ENCODE data around the gene SLC25A45. TPM values are rescaled to one million over a fixed set of nuclear protein-coding genes. Genes with fewer than 3 reads are reported as not detected.
"Not testable (repeated sequence)": the region's sequence is repeated elsewhere in the genome, so short reads cannot be mapped to it uniquely, and the experiment has no call there.

The SLC25A45 gene
- total RNA-seq, 2 experiments from 2014 or later, result 19.4 to 19.8 TPM

- DNase-seq, result no peak
- CTCF ChIA-PET, result interaction anchor here (0.6 to 10.5 kb wide), 9 partner anchors 13 to 224 kb away, joined by 3 to 172 read pairs (median 3); partner anchors contain the start of gene CDC42EP2
- POLR2A ChIA-PET, result interaction anchor here (0.8 to 4.7 kb wide), 14 partner anchors 9 to 251 kb away, joined by 3 to 35 read pairs (median 5); partner anchors contain the start of genes CDCA5, FAU, FRMD8 and MALAT1
- H3K9me3 Mint-ChIP-seq, result no peaks in the 10 kb centered on the region
- peak overlapping the region; percentile 80 for H3K27ac Mint-ChIP-seq
- H3K27me3 Mint-ChIP-seq, result no peaks in the 10 kb centered on the region
- peak overlapping the region; percentile 89 for H3K4me3 Mint-ChIP-seq
- peaks cover 23% of the 10 kb centered on the region for H3K36me3 Mint-ChIP-seq (ENCODE audit: low read depth)
- H3K4me1 Mint-ChIP-seq, result peaks cover 33% of the 10 kb centered on the region
These were observed 47.6 kb downstream of the SLC25A45 start for GRCh38 chr11:65334696-65335295.

DNA sequence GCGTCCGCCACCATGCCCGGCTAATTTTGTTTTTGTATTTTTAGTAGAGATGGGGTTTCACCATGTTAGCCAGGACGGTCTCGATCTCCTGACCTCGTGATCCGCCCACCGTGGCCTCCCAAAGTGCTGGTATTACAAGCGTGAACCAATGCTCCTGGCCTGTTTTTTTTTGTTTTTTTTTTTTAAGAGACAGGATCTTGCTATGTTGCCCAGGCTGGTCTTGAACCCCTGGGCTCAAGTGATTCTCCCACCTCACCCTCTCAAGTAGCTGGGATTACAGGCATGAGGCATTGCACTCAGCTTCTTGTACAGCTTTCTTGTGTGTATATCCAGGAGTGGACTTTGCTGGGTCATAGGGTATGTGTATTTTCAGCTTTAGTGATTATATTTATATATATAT lies 49.9 kb downstream of the SLC25A45 start:
- peaks cover 11% of the 10 kb centered on the region for H3K36me3 Mint-ChIP-seq (ENCODE audit: low read depth)
- ChIA-PET CTCF (interaction anchor here (0.6 to 10.5 kb wide), 11 partner anchors 12 to 188 kb away, joined by 3 to 172 read pairs (median 7); partner anchors contain the start of genes CAPN1, CDC42EP2 and POLA2), POLR2A (interaction anchor here (1.0 to 4.7 kb wide), 13 partner anchors 9 to 292 kb away, joined by 3 to 35 read pairs (median 7); partner anchors contain the start of genes CDC42EP2, FAU, FRMD8 and MALAT1)
- H3K4me1 Mint-ChIP-seq, result peaks cover 22% of the 10 kb centered on the region
- H3K27me3 Mint-ChIP-seq, H3K9me3 Mint-ChIP-seq, H3K4me3 Mint-ChIP-seq, H3K27ac Mint-ChIP-seq, DNase-seq: not testable (repeated sequence)

- ChIA-PET CTCF (interaction anchor here (0.7 to 10.5 kb wide), 31 partner anchors 8 to 633 kb away, joined by 3 to 172 read pairs (median 5); partner anchors contain the start of genes CAPN1, CDC42EP2, POLA2 and TM7SF2), POLR2A (interaction anchor here (0.7 to 2.2 kb wide), 5 partner anchors 15 to 68 kb away, joined by 3 to 16 read pairs (median 4); partner anchors contain the start of genes CDC42EP2 and POLA2)
- H3K4me1 Mint-ChIP-seq, result peaks cover 19% of the 10 kb centered on the region
- no peaks in the 10 kb centered on the region for H3K27me3 Mint-ChIP-seq
- DNase-seq, result no peak
- peaks cover 9% of the 10 kb centered on the region for H3K36me3 Mint-ChIP-seq (ENCODE audit: low read depth)
- no peak overlapping the region for H3K27ac Mint-ChIP-seq
- no peaks in the 10 kb centered on the region for H3K9me3 Mint-ChIP-seq
- H3K4me3 Mint-ChIP-seq, result no peak overlapping the region
These were observed 51.9 kb downstream of the SLC25A45 start for GRCh38 chr11:65330544-65330943.

- no peak overlapping the region for H3K4me3 Mint-ChIP-seq
- ChIA-PET POLR2A (interaction anchor here (0.7 to 2.2 kb wide), 7 partner anchors 15 to 217 kb away, joined by 3 to 16 read pairs (median 3); partner anchors contain the start of genes CDC42EP2 and POLA2), CTCF (interaction anchor here (0.7 to 10.5 kb wide), 40 partner anchors 8 to 634 kb away, joined by 3 to 172 read pairs (median 5); partner anchors contain the start of genes CAPN1, CDC42EP2, PCNX3 and POLA2)
- H3K9me3 Mint-ChIP-seq, result no peaks in the 10 kb centered on the region
- H3K27me3 Mint-ChIP-seq, result no peaks in the 10 kb centered on the region
- peaks cover 14% of the 10 kb centered on the region for H3K4me1 Mint-ChIP-seq
- DNase-seq, result peak; percentile 82
- no peak overlapping the region for H3K27ac Mint-ChIP-seq
- H3K36me3 Mint-ChIP-seq (ENCODE audit: low read depth), result peaks cover 4% of the 10 kb centered on the region
These were observed 52.5 kb downstream of the SLC25A45 start for GRCh38 chr11:65329944-65330403.

DNA sequence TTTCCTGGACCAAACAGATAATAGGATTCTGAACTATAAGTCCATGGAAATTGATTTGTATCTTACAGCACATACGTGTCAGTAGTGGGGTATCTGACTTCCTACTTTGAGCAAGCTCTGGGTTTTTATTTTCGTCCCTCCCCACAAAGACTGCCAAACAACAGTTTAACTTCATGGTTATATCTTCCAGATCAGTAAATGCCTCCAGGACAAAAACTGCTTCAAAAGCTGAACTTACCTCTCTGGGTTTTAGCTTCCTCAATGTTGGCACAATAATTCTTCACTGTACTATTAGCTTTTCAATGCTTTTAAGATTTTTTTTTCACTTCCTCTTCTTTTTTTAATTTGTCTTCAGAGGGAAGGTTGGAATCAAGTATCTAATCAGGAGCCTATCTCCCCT lies 53.0 kb downstream of the SLC25A45 start:
- H3K27me3 Mint-ChIP-seq, result no peaks in the 10 kb centered on the region
- H3K27ac Mint-ChIP-seq, result no peak overlapping the region
- peaks cover 3% of the 10 kb centered on the region for H3K36me3 Mint-ChIP-seq (ENCODE audit: low read depth)
- peaks cover 9% of the 10 kb centered on the region for H3K4me1 Mint-ChIP-seq
- ChIA-PET POLR2A (interaction anchor here (0.7 to 2.2 kb wide), 7 partner anchors 14 to 217 kb away, joined by 3 to 16 read pairs (median 3); partner anchors contain the start of genes CDC42EP2 and POLA2), CTCF (interaction anchor here (0.7 to 10.5 kb wide), 38 partner anchors 9 to 1047 kb away, joined by 3 to 172 read pairs (median 5); partner anchors contain the start of genes CAPN1, CDC42EP2, PCNX3 and POLA2)
- no peak for DNase-seq
- H3K4me3 Mint-ChIP-seq, result no peak overlapping the region
- no peaks in the 10 kb centered on the region for H3K9me3 Mint-ChIP-seq

DNA sequence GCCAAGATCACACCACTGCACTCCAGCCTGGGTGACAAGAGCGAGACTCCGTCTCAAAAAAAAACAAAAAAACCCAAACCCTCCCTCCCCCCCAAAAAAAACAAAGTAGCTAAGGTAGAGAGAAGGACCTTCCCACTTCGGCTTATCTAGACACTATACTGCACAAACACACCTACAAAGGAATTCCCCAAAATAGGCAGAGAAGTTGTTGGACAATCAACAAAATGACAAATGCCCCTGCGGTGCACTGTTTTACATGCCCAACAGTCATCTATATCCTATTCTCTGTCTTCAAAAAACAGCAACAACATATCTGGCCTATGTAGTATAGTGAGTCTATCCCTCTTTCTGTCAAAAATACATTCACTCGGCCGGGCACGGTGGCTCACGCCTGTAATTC lies 55.4 kb downstream of the SLC25A45 start:
- Mint-ChIP-seq H3K4me3 (no peak overlapping the region), H3K4me1 (peaks cover 5% of the 10 kb centered on the region), H3K27me3 (no peaks in the 10 kb centered on the region), H3K9me3 (no peaks in the 10 kb centered on the region), H3K36me3 (ENCODE audit: low read depth) (no peaks in the 10 kb centered on the region), H3K27ac (no peak overlapping the region)
- DNase-seq, result no peak
- ChIA-PET CTCF (interaction anchor here (0.7 to 1.4 kb wide), 4 partner anchors 9 to 101 kb away, joined by 3 to 7 read pairs (median 4); no protein-coding TSS in a partner anchor), POLR2A (no interaction called here)

DNA sequence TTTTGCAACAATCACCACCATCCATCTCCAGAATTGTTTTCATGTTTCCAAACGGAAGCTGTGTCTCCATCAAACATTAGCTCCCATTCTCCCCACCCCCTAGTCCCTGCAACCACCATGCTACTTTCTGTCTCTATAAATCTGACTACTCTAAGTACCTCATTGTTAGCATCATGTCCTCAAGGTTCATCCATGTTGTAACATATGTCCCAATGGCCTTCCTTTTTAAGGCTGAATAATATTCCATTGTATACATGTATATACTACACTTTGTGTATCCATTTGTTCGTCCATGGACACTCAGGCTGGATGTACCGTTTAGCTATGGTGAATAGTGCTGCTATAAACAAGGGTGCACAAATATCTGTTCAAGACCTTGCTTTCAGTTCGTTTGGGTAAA lies 57.0 kb downstream of the SLC25A45 start:
- H3K9me3 Mint-ChIP-seq, result no peaks in the 10 kb centered on the region
- no peaks in the 10 kb centered on the region for H3K27me3 Mint-ChIP-seq
- H3K4me3 Mint-ChIP-seq, result no peak overlapping the region
- H3K36me3 Mint-ChIP-seq (ENCODE audit: low read depth), result no peaks in the 10 kb centered on the region
- peaks cover 5% of the 10 kb centered on the region for H3K4me1 Mint-ChIP-seq
- ChIA-PET CTCF (interaction anchor here (0.6 to 1.3 kb wide), 4 partner anchors 8 to 50 kb away, joined by 3 read pairs; partner anchors contain the start of gene DPF2), POLR2A (no interaction called here)
- no peak overlapping the region for H3K27ac Mint-ChIP-seq
- DNase-seq, result no peak

Other genes starting within 250 kb of the SLC25A45 start
- gene SYVN1, start 248.1 kb downstream of the SLC25A45 start, total RNA-seq, result 10 to 100 TPM; 39.4 to 42.2 TPM
- gene SPDYC, start 212.4 kb downstream of the SLC25A45 start, total RNA-seq, result not detected
- gene CAPN1, start 200.7 kb downstream of the SLC25A45 start, total RNA-seq, result 100 to 1,000 TPM; 164 to 167 TPM
- gene POLA2, start 120.7 kb downstream of the SLC25A45 start, total RNA-seq, result 10 to 100 TPM; 42.0 to 51.1 TPM
- under 1 TPM; 0.38 to 0.70 TPM for gene CDC42EP2, start 67.8 kb downstream of the SLC25A45 start, total RNA-seq
- 10 to 100 TPM; 80.7 to 82.0 TPM for gene DPF2, start 48.8 kb downstream of the SLC25A45 start, total RNA-seq
- gene TIGD3, start 27.9 kb downstream of the SLC25A45 start, total RNA-seq, result under 1 TPM; 0.58 to 0.88 TPM
- 10 to 100 TPM; 53.9 to 61.3 TPM for gene FRMD8, start 4.0 kb upstream of the SLC25A45 start, total RNA-seq
- gene NEAT1, start 40.2 kb upstream of the SLC25A45 start, total RNA-seq, result 1,000 to 10,000 TPM; 1,222 to 1,245 TPM
- 1,000 to 10,000 TPM; 7,674 to 7,759 TPM for gene MALAT1, start 116.4 kb upstream of the SLC25A45 start, total RNA-seq
- 10 to 100 TPM; 56.9 to 58.5 TPM for gene SCYL1, start 142.4 kb upstream of the SLC25A45 start, total RNA-seq
- 10 to 100 TPM; 55.4 to 60.0 TPM for gene LTBP3, start 175.7 kb upstream of the SLC25A45 start, total RNA-seq
- gene ZNRD2, start 187.8 kb upstream of the SLC25A45 start, total RNA-seq, result 10 to 100 TPM; 25.3 to 27.8 TPM
- gene FAM89B, start 189.9 kb upstream of the SLC25A45 start, total RNA-seq, result 10 to 100 TPM; 45.6 to 48.0 TPM
- gene EHBP1L1, start 193.4 kb upstream of the SLC25A45 start, total RNA-seq, result 100 to 1,000 TPM; 118 to 119 TPM
- 1 to 10 TPM in 1 of 2 experiments, under 1 TPM in 1; 0.80 to 1.0 TPM for gene KCNK7, start 213.2 kb upstream of the SLC25A45 start, total RNA-seq
- 10 to 100 TPM; 67.2 to 71.8 TPM for gene MAP3K11, start 231.6 kb upstream of the SLC25A45 start, total RNA-seq
- gene PCNX3, start 233.1 kb upstream of the SLC25A45 start, total RNA-seq, result 10 to 100 TPM; 39.8 to 40.3 TPM

Measured in activated CD4-positive, alpha-beta memory T cell treated with anti-CD3 and anti-CD28 coated beads, Interleukin-2, amount 10 ng/mL, durations not matched to agents 7 days and 5 days (primary cell).